HG02852 (cell line): ENCODE measurements around the gene DCC.

ENCODE experiments used
- ATAC-seq: cut with Tn5 transposase; IDR thresholded peaks from one replicate; pipeline ENCODE4 v1.9.1; 2021; ENCODE audit warnings: mild to moderate bottlenecking, moderate library complexity; ENCODE audit not compliant: unreplicated experiment

The DCC gene

DNA sequence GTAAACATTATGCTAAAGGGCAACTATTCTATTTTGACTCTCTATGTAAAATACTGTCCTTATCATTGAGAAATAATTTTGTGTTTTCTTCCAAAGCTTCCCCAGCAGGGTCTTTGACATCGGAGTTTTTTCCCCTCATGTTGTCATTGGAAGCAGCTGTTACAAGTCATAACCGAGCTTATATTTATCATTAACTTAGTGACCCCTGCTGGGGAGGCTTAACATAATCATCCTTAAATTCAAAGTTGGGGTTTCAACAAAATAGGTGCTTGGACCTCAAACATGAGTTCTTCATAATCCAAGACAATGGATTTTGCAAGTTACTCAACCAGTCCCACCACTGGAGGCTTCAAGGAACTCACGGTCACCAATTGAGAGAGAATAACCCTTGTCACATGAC is 330.9 kb downstream of the DCC start:
- no peak for ATAC-seq

DNA sequence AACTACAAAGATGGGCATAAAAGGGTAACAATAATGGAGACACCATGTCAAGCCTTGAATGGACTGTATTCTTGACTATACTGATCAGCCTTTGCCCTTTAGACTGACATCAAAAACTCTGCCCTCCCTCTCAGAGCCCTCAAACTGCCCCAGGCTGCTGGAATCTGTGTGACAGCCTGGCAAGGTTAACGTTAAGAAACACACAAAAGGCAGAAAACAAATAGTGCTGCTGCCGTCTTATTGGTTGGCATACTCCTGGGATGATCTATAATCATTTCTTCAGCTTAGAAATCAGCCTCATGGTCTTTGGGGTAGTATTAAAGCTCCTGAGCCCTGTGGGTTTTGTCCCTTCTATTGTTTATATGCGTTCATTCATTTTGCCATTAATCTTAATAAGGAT is 338.0 kb downstream of the DCC start:
- no peak for ATAC-seq

DNA sequence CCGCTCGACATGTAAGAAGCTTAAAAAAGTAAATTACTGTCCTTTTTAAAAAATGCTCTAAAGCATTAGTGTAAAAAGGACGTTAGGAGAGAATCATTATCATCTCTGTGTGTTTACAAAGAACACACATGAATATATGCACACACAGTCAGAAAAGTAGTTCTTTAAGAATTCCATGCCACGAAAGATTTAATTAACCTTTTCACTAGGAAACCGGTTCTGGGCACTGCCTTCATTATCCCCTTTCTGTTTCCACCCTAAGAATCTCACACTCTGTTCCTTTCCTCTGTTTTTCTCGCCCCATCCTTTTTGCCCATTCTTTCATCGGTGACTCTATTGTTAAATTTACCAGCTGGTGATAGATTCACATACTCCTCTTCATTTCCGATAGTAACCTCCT is 338.6 kb downstream of the DCC start:
- ATAC-seq: no peak

DNA sequence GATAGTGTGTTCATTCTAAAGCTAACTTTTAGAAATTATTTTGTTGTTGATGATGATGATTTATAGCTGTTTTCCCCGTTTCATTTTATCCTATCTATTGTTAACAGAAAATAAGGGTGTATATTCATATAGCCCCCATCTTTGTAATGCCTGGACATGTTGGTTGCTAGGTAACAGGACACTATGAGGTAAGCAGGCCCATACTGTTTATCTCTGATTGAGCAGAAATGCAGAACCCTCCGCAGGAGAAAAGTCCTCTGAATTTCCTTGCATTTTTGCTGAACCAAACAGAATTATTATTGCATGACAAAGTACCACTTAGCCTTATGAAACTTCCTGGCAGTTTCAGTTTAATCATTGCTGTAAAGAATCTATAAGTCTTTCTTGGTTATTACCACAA is 339.4 kb downstream of the DCC start:
- no peak for ATAC-seq

DNA sequence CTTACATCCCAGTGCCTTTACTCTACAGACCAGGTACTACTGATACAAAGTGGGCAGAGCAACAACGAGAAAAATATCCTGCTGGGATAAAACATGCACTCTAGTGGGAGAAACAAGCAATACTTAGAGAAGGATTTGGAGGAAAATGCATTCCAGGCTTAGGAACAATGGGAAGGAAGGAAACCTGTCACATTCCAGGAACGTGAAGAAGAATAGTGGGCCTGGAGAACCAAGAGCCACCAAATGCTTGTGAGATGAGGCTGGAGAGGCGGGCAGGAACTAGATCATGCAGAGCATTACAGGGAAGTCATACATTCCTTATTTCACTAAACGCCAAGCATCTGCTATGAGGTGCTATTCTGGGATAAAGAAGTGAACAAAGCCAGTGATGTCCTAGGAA is 342.3 kb downstream of the DCC start:
- ATAC-seq: no peak

DNA sequence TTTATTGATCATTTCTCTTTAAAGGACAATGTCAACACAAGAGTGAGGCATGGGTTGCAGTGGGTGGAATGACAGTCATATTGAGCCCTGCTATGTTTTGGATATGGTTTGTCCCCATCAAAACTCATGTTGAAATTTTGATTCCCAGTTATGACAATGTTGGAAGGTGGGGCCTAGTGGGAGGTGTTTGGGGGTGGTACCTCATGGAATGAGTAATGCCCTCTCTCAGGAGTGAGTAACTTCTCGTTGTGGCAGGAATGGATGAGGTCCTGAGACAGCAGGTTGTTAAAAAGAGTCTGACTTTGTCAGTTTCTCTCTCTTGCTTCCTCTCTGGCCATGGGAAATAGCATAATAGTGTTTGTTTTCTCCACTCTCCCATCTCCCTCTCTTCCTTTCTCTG is 345.3 kb downstream of the DCC start:
- no peak for ATAC-seq

DNA sequence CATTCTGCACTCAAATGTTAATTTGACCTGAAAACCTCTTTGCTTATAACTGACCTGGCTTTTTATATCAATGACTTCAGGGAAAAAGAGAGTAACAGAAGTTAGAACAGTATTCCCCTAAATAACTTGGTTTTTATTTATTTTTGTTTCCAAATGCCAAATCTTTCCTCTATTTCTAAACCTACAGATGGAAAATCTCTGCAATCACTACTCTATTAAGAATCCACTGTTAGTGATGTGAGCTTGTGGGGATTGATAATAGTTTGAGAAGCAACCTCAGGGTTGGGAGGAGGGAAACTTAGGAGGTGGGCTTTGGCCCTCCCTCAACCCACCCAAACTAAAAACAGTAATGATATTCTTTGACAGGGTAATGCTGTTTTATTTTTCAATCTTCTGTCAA is 351.8 kb downstream of the DCC start:
- ATAC-seq: no peak

DNA sequence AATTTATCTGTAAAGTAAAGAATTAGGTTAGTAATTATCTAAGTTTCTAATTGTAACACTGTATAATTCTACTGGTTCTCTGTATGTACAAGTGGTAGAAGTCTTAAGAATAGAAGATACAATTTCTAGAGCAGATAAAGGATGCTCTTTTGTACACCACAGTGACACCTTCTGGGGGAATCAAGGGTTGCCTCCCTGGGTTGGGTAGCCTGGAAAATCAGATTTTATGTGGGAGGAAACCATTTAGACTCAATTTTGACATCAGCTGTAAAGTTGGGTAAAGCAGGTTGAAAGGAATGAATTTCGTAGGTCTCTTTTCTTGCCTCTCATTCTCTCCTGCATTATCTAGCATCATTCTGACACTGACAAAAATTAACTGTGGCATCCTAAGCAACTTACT is 354.8 kb downstream of the DCC start:
- no peak for ATAC-seq

DNA sequence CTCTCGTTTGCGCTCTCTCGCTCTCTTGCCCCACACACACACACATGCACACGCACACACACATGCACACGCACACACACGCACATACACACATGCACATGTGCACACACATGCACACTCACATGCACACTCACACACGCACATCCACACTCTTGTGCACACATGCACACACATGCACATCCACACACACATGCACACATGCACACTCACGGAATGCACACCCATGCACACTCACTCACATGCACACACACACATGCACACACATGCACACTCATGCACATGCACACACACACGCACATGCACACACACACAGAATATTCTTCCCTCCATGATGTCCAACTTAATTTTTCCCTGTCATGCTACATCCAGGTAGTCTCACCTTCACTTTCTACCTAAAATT is 360.1 kb downstream of the DCC start:
- no peak for ATAC-seq

DNA sequence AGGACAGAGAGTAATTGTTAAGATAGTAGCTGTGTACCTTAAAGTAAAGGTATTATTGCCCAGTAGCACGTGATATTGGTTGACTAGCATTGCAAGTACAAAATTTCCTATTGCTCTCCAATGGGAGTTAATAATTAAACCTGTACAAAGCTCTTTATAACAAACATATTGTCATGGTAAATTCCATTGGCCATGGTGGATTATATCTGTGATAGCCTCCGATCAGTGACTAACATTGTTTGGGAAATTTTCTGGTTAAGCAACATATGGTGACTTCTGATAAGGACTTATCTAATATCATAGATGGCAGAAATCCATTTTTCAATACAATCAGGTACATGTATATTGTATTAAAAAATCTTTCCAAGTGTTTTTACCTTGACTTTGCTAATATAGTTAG is 360.8 kb downstream of the DCC start:
- ATAC-seq: no peak

DNA sequence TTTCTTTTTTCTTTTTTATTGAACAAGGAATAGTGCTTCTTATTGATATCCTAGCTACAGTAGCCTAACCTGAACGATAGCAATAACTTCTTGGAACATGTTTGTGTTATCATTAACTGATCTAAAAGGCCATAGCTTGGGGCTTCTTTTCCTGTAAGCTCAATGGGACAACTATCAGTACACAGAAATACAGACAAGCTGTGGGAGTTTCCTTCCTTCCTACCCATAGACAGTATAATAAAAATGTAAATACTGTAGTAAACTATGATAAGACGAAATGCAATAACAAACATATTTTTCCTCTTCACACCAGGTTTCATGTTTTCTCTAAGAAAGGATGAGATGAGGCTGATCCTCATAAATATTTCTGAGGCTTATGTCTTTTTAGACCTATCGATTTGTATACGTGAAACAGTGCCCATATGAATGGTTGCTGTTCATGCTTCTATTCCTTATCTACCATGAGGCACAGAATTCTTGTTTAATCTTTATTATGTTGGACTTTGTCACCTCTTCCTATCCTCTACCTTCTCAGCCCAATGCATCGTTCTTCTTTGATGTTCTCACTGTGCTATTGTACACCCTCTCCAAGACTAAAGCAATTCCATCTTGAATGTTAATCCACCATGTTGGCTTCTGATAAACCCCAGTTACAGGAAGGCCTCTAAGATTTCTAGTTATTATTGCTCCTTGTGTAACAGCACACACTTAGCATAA is 361.4 kb downstream of the DCC start:
- no peak for ATAC-seq

DNA sequence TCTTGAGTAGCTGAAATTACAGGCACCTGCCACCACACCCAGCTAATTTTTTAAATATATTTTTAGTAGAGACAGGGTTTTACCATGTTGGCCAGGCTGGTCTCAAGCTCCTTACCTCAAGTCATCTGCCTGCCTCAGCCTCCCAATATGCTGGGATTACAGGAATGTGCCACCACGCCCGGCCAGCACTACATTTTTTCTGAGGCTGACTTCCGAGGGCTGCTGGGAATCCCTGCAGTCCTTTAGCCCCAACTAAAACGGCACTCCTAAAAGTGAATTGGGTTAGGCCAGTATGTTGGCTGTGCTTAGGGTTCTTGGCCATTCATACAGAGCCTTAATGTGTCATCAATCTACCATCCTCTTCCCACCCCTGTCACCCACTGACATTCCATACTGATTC is 375.4 kb downstream of the DCC start:
- no peak for ATAC-seq

DNA sequence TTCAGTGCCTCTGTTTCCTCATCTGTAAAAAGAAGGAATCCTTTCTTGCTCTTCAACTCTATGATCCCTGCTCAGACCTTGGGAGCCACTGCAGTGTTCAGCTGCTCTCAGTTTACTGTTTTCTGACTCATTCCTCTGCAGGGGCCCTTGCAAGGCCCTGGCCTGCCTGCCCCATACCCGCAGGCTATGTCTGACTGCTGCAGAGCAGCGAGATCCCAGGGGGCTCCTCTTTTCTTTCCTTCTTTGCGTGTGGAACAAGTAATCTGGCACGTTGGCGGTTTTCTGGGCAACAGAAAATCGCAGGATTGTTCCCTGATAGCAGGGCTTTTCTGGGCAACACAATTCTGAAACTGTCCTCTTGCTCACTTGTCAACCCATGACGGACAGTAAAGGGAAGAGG is 376.0 kb downstream of the DCC start:
- ATAC-seq: no peak

DNA sequence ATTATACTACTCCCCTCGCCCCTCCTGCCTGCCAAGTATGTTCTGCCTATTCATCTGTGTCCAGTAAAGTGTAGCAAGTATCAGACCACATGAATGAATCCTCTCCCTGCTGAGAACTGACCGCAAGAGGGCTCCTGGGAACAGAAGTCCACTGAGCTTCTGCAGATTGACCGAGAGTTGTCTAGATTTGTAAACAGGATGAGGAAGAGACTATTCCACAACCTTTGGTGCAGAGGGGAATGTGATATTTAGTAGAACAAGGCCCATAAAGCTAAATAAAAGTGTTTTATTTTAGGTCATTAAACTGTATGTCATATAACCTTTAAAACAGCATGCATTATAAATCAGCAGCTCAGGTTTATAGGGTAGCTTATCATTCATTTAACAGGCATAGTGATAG is 377.0 kb downstream of the DCC start:
- ATAC-seq: no peak

DNA sequence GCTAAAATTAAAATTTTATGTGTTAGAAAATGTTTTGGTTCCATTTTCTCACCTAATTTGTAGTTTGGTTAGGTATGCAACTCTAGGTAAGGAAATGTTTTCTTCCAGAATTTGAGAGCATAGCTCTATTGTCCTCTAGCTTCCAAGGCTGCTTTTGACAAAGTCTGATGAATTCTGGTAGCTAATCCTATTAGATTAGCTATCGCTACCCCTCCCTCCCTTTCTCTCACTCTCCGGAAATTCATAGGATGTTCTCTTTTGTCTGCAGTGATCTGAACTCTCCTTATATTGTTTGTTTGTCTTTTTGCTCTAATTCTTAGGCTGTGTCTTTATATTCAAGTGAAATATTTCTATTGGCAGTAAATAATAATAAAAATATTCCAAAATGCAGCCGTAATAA is 382.9 kb downstream of the DCC start:
- ATAC-seq: no peak

DNA sequence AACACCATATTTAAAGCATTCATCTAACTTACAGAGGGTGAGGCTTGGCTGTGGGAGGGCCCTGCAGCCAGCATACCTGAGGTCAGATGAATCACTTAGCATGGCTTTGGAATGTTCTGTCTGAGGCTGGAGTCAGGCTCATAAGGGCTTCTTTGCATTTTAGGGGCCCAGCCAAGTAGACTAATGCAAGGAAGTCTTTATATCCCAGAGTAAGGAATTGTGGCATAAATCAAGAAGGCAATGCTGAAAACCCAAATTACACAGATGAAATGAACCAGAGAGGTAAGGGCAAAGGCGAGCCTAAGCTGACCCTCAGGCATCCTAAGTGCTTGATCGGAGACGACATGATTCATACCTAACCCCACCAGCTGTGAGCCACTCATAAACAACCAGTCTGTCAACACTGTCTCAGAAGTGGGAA is 383.6 kb downstream of the DCC start:
- no peak for ATAC-seq

DNA sequence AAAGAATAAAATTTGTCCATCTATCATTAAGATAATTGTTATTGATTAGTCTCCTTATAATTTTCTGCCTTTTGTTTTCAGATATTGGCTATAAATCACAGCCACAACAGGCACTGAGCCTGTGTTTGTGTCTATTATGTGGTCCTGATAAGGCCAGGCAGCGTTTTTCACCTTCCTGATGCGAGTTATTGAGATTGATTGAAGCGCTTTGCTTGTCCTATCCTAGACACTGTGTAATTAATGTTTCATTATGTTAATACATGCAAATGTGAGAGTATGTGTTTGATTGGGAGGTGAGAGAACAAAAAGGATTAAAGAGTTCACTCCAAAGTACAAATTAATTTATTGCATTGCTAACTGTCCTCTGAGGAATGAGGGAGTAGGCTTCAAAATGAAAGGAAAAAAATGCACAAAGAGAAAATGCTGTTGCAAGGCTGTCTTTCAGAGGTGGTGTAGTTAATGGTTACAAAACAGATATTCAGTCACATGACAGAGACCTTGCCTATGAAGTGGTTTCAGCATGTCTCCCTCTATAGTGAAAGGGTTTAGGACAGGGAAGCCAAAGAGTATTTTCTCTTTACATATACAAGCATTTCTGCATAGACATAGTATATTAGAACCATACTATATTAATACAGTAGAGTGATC is 391.1 kb downstream of the DCC start:
- ATAC-seq: no peak

DNA sequence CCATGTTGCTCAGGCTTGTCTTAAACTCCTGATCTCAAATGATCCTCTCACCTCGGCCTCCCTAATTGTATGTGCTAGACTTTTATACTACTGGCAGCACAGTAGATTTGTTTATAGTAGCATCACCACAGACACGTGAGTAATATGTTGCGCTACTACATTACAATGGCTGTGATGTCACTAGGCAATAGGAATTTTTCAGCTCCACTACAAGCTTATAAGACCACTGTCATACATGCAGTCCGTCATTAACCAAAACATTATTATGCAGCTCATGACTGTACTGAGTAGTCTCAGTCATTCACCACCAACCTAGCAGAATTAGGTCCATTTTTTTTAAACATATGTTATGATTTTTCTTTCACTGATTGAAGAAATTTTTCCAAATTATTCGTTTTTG is 398.9 kb downstream of the DCC start:
- no peak for ATAC-seq

DNA sequence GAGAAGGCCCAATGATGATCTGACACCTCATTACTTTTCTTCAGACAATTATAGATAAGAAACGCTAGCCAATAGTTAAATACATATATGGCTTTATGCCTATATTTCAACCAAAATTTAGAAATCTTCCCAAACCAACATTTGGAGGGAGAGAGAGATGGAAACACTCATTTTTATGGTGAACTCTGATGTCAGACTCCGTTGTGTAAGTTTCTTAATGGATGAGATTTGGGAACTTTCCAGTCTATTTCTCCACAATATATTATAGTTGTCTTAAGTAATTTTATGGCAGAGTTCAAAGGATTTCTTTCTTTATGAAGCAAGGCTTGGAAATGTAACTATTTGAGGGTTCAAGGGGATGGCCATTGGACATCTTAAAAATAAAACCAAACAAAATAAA is 407.0 kb downstream of the DCC start:
- no peak for ATAC-seq

DNA sequence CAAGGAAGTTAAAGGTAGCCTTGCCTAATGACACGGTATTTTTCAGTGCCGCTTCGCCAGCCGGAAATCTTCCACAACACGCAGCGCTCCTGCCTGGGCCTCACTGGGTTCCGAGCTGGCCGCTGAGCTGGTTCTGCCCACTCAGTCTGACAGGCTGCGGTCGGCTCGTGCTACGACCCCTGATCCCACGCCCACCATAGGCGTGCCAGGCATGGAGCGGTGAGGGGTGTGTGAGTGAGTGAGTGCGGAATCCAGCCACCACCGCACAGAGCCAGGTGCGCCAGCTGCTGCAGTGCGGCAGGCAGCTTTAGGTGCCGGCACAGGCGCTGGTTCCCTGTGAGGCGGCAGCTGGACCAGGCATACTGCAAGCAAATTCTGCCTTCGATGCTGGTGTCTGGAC is 407.9 kb downstream of the DCC start:
- ATAC-seq: no peak

DNA sequence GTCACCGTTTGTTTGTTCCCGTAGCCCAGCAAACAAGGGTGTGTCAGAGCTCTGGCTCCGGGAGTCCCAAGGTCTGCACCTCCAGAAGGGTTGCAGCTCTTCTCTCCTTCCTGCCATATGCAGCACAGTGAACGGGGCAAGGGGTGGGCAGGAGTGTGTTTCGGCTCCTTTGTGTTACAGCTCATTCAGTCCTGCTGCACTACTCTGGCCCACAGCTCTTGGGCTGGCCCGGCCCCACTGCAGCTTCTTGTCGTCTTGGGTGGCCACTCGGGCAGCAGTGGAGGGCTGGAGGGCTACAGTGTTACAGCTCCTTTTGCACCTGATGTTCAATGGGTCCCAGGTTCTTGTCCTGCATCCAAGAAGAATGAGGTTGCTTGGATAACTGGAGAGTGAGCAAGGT is 408.3 kb downstream of the DCC start:
- ATAC-seq: no peak

DNA sequence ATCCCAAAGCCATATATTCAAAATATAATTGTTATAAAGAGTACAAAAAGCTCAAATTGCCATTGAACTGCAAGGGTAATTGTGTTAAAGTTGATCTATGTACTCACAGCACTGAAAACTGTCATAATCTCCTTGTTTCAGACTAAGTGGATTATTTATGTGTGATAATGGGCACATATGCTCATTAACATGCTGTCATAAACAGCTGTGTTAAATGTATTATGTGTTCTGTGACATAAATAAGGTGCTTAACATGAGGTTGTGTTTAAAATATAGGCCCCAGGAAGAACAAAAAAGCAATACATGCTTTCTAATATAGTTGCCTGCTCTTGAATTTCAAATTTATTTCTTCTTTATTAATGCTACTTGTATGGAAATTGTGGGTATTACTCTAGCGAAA is 409.5 kb downstream of the DCC start:
- ATAC-seq: no peak

DNA sequence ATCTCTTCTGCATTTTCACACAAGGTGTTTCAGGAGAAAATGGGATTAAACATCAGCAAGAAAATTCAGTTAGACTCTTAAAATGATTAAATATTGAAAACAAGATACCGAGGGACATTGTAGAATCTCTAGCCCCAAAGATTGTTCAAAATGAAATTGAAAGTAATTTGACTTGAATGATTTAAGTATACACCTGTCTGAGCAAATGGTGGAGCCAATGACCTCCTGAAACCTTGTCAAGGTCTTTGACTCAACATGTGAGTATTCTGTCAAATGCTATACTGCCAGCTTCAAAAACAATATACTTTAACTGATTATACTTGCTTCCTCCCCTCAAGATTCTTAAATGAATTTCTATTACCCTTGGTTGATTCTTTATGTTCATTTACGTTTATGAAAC is 411.0 kb downstream of the DCC start:
- ATAC-seq: no peak
